Suprapubic skin (tissue), 3 donors: ENCODE measurements around the gene TMEM178A.

Source experiments
- CTCF ChIP-seq, 2 donors: fragments of 200-600 bp in 1 of 2; fragments of 450-650 bp in 1 of 2; sonication (generic) in 1 of 2; IDR thresholded peaks; one replicate each; pipeline ENCODE4 v1.5.1; 2016 to 2019; ENCODE audit warnings: antibody characterized with exemption in 2 of 2, mild to moderate bottlenecking in 1 of 2, moderate library complexity in 1 of 2
- POLR2AphosphoS5 ChIP-seq, 3 donors: sonication (generic); formaldehyde crosslinking; IDR thresholded peaks; one replicate each; pipeline ENCODE4 v1.6.1; 2017; ENCODE audit warnings: antibody characterized with exemption in 3 of 3

GRCh38 chr2:39704540-39704939 is 38.8 kb downstream of the TMEM178A start:
- TF ChIP-seq CTCF (IDR thresholded peaks at IDR 0.05), result no peak
- TF ChIP-seq POLR2AphosphoS5 (IDR thresholded peaks at IDR 0.05), result no peak
